Esophagus muscularis mucosa (tissue), 4 donors: Measurements from ENCODE around the gene UGT2B28.
"Not testable (repeated sequence)": the region's sequence is repeated elsewhere in the genome, so short reads cannot be mapped to it uniquely, and the experiment has no call there.

ENCODE experiments used
- EP300 ChIP-seq: sonication (generic); formaldehyde crosslinking; IDR thresholded peaks from one replicate; pipeline ENCODE4 v1.6.1; 2017; ENCODE audit warnings: antibody characterized with exemption
- POLR2A ChIP-seq: fragments of 450-650 bp; IDR thresholded peaks from one replicate; pipeline ENCODE4 v1.6.1; 2017; ENCODE audit warnings: antibody characterized with exemption, moderate library complexity, mild to moderate bottlenecking, low read depth
- TF ChIP-seq, protein P1 (sequence below), 3 experiments: fragments of 200-600 bp in 2 of 3; fragments of 450-650 bp in 1 of 3; sonication (generic) in 2 of 3; IDR thresholded peaks; one replicate each; pipeline ENCODE4 v1.5.1; 2017 to 2019; ENCODE audit warnings: antibody characterized with exemption in 3 of 3, mild to moderate bottlenecking in 2 of 3, moderate library complexity in 1 of 3

GRCh38 chr4:69335485-69335884 is 55.2 kb downstream of the UGT2B28 start:
- TF ChIP-seq POLR2A, EP300: not testable (repeated sequence)
- TF ChIP-seq, protein P1, sequence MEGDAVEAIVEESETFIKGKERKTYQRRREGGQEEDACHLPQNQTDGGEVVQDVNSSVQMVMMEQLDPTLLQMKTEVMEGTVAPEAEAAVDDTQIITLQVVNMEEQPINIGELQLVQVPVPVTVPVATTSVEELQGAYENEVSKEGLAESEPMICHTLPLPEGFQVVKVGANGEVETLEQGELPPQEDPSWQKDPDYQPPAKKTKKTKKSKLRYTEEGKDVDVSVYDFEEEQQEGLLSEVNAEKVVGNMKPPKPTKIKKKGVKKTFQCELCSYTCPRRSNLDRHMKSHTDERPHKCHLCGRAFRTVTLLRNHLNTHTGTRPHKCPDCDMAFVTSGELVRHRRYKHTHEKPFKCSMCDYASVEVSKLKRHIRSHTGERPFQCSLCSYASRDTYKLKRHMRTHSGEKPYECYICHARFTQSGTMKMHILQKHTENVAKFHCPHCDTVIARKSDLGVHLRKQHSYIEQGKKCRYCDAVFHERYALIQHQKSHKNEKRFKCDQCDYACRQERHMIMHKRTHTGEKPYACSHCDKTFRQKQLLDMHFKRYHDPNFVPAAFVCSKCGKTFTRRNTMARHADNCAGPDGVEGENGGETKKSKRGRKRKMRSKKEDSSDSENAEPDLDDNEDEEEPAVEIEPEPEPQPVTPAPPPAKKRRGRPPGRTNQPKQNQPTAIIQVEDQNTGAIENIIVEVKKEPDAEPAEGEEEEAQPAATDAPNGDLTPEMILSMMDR (IDR thresholded peaks at IDR 0.05) = not testable (repeated sequence)
